A673 (cell line): ENCODE results near the gene DSTYK. TPM values are rescaled to one million over a fixed set of nuclear protein-coding genes. Genes with fewer than 3 reads are reported as not detected.

Experiments used
- BruUV-seq: library from RNA; stranded (reverse); fragments of 400-500 nt; replicated peaks from 2 replicates; lab custom pipeline; 2021; lab: Mats Ljungman, UMichigan
- CTCF ChIA-PET: fragments of 300-600 bp; sonication (Branson Sonifier 250); formaldehyde crosslinking; loops from one replicate; lab custom pipeline; 2022; ENCODE audit warnings: antibody characterized with exemption; lab: Charles Lee
- POLR2A ChIA-PET: fragments of 300-600 bp; sonication (Branson Sonifier 250); formaldehyde crosslinking; loops from one replicate; lab custom pipeline; 2022; ENCODE audit warnings: antibody characterized with exemption; ENCODE audit not compliant: low non-redundant PET; lab: Charles Lee
- DNase-seq: peaks from one replicate; pipeline ENCODE4 v3.0.0-alpha.2; 2015; ENCODE audit warnings: low spot score
- H3K27ac ChIP-seq: fragments of 200-600 bp; sonication (generic); 2 replicates; pipeline ENCODE4 v1.5.1; 2016; ENCODE audit warnings: mixed run types, low read depth, mild to moderate bottlenecking, mixed read lengths, antibody characterized with exemption, low read length; ENCODE audit not compliant: poor library complexity, severe bottlenecking
- H3K27me3 ChIP-seq: fragments of 200-600 bp; sonication (generic); replicated peaks from 2 replicates; pipeline ENCODE4 v1.6.1; 2017; ENCODE audit warnings: mixed run types, low read depth, mild to moderate bottlenecking, mixed read lengths, antibody characterized with exemption, low read length; ENCODE audit not compliant: insufficient read depth, poor library complexity
- H3K36me3 ChIP-seq: fragments of 200-600 bp; sonication (generic); 2 replicates; pipeline ENCODE4 v1.6.1; 2016; ENCODE audit warnings: mixed run types, mild to moderate bottlenecking, mixed read lengths, antibody characterized with exemption, low read length; ENCODE audit not compliant: insufficient read depth, poor library complexity, severe bottlenecking
- H3K4me1 ChIP-seq: fragments of 200-600 bp; sonication (generic); 2 replicates; pipeline ENCODE4 v1.6.1; 2017; ENCODE audit warnings: mixed run types, mild to moderate bottlenecking, mixed read lengths, antibody characterized with exemption, low read length; ENCODE audit not compliant: insufficient read depth, poor library complexity, severe bottlenecking
- H3K4me3 ChIP-seq: fragments of 200-600 bp; sonication (generic); 2 replicates; pipeline ENCODE4 v1.5.1; 2016; ENCODE audit warnings: low read depth, mixed run types, mild to moderate bottlenecking, mixed read lengths, low read length; ENCODE audit not compliant: poor library complexity, severe bottlenecking
- H3K9me3 ChIP-seq: fragments of 200-600 bp; sonication (generic); 2 replicates; pipeline ENCODE4 v1.6.1; 2016; ENCODE audit warnings: mixed run types, low read depth, mild to moderate bottlenecking, mixed read lengths, antibody characterized with exemption, low read length; ENCODE audit not compliant: poor library complexity, severe bottlenecking
- EZH2 ChIP-seq: fragments of 200-600 bp; sonication (generic); IDR thresholded peaks from 2 replicates; pipeline ENCODE4 v1.6.1; 2017; ENCODE audit warnings: borderline replicate concordance, low read depth, mild to moderate bottlenecking, mixed read lengths, antibody characterized with exemption, low read length; ENCODE audit not compliant: poor library complexity, severe bottlenecking
- intact Hi-C: fragments of 100-400 bp; cut with micrococcal nuclease; formaldehyde crosslinking; loops from one replicate; pipeline ENCODE4 v1.10.0; 2022; ENCODE audit not compliant: unreplicated experiment
- total RNA-seq: library from RNA; stranded (reverse); gene quantifications from 2 replicates; pipeline ENCODE4 v1.2.3, GENCODE V29; 2021
- TF ChIP-seq, protein P1 (sequence below): fragments of 300-800, 200-600 bp; sonication (generic); conservative IDR thresholded peaks from 2 replicates; pipeline ENCODE4 v1.5.1; 2017; ENCODE audit warnings: low read depth, mild to moderate bottlenecking, antibody characterized with exemption, low read length, moderate library complexity, mixed read lengths

Gene DSTYK
- total RNA-seq, 1 experiment from 2014 or later: 7.1 TPM

DNA sequence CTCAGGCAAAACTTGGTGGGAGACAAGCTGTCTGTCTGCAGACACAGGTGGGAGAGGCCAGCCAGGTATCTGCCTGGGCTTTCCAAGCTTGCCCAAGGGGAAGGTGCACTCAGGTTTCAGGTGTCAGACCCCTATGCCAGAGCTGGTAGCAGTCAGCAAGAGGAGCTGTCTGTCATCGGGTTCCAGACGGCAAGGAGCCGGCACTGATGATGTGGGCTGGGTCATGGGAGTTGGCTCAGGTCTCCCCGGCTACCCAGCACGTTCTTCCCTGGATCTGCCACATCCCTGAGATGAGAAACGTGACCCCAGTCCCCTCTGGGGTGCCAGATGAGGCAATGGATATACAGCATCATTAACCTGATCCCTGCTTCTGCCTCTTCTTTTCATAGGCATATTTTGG lies 39.2 kb upstream of the DSTYK start:
- ChIA-PET POLR2A (no interaction called here), CTCF (interaction anchor here (0.9 to 1.8 kb wide), 2 partner anchors 189 to 261 kb away, joined by 3 to 5 read pairs; no protein-coding TSS in a partner anchor)
- H3K4me1 ChIP-seq: no peaks in the 10 kb centered on the region
- TF ChIP-seq, protein P1, sequence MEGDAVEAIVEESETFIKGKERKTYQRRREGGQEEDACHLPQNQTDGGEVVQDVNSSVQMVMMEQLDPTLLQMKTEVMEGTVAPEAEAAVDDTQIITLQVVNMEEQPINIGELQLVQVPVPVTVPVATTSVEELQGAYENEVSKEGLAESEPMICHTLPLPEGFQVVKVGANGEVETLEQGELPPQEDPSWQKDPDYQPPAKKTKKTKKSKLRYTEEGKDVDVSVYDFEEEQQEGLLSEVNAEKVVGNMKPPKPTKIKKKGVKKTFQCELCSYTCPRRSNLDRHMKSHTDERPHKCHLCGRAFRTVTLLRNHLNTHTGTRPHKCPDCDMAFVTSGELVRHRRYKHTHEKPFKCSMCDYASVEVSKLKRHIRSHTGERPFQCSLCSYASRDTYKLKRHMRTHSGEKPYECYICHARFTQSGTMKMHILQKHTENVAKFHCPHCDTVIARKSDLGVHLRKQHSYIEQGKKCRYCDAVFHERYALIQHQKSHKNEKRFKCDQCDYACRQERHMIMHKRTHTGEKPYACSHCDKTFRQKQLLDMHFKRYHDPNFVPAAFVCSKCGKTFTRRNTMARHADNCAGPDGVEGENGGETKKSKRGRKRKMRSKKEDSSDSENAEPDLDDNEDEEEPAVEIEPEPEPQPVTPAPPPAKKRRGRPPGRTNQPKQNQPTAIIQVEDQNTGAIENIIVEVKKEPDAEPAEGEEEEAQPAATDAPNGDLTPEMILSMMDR: no peak
- TF ChIP-seq EZH2: no peak
- intact Hi-C loops: no loop called here
- H3K27me3 ChIP-seq: no peaks in the 10 kb centered on the region
- DNase-seq: no peak
- H3K4me3 ChIP-seq: no peak overlapping the region
- no peaks in the 10 kb centered on the region for H3K9me3 ChIP-seq
- H3K36me3 ChIP-seq: no peaks in the 10 kb centered on the region
- no peak overlapping the region for H3K27ac ChIP-seq
- no TSS peak for BruUV-seq

DNA sequence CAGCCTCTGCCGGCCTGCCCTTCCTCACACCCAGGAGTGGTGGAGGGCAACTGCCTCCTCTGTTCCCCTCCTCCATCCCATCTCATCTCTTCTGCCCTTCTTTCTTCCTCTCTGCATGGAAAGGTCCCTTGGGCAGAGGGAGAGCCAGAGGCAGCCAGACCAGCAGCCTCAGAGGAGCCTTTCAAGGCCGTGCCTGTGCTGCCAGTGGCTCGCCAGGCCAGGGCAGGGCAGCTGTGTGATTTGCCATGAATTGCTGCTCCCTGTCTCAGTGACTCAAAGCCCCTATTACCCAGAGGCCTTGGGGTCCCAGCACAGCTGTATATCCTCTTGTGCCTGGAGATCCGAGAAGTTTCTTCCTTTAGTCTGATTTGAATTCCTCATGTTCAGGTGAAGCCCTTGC lies 38.1 kb upstream of the DSTYK start:
- DNase-seq: no peak
- ChIA-PET CTCF (no interaction called here), POLR2A (no interaction called here)
- no TSS peak for BruUV-seq
- H3K36me3 ChIP-seq: no peaks in the 10 kb centered on the region
- no peak overlapping the region for H3K27ac ChIP-seq
- no peaks in the 10 kb centered on the region for H3K27me3 ChIP-seq
- no peak overlapping the region for H3K4me3 ChIP-seq
- no peak for TF ChIP-seq EZH2
- TF ChIP-seq, protein P1: no peak
- H3K9me3 ChIP-seq: no peaks in the 10 kb centered on the region
- no peaks in the 10 kb centered on the region for H3K4me1 ChIP-seq
- intact Hi-C loops: no loop called here

DNA sequence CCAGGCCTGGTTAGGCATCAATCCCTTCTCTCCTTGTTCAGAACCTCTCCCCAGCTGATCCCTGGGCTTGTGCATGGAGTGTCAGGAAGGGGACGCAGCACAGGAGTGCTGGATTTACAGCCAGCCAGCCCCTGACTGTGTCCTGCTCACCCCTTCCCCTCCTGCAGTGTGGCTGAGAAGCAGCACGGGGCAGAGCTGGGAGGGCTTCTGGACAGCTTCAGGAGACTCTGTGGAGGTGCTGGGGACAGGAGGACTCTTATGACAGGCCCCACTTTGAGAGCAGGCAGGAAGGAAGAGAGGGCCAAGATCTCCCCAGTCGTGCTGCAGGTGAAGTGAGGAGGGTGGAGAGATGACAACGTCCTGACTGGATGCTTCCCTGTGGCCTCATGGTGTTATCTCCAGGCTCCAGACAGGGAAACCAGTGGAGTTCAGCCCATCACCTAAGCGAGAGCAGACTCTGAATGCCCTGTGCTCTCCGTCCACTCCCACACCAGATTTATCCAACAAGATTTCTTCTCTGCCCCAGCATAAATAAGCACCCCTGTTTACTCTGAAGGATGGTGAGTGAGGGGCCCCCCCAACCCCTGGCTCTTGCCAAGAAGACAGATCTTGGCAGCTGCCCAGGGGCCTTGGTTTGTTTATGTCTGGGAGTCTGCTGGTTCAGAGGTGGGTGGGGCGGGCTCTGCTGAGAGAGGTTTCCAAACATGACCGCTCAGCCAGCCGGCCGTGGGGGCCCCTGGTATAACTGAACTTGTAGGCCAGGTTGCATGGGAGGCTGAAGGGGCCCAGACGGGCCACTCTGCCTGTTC lies 37.5 kb upstream of the DSTYK start:
- BruUV-seq: no TSS peak
- ChIA-PET CTCF (no interaction called here), POLR2A (no interaction called here)
- intact Hi-C loops: no loop called here
- Histone ChIP-seq H3K27ac (no peak overlapping the region), H3K9me3 (no peaks in the 10 kb centered on the region), H3K36me3 (no peaks in the 10 kb centered on the region), H3K4me1 (no peaks in the 10 kb centered on the region), H3K27me3 (no peaks in the 10 kb centered on the region), H3K4me3 (no peak overlapping the region)
- TF ChIP-seq, protein P1: no peak
- TF ChIP-seq EZH2: no peak
- DNase-seq: no peak
